ENCODE data around the gene C1QTNF12. TPM values are rescaled to one million over a fixed set of nuclear protein-coding genes. Genes with fewer than 3 reads are reported as not detected.

Gene C1QTNF12
- total RNA-seq, 3 donors from 2014 or later, result 21.5 to 54.0 (median 36.5) TPM

DNA sequence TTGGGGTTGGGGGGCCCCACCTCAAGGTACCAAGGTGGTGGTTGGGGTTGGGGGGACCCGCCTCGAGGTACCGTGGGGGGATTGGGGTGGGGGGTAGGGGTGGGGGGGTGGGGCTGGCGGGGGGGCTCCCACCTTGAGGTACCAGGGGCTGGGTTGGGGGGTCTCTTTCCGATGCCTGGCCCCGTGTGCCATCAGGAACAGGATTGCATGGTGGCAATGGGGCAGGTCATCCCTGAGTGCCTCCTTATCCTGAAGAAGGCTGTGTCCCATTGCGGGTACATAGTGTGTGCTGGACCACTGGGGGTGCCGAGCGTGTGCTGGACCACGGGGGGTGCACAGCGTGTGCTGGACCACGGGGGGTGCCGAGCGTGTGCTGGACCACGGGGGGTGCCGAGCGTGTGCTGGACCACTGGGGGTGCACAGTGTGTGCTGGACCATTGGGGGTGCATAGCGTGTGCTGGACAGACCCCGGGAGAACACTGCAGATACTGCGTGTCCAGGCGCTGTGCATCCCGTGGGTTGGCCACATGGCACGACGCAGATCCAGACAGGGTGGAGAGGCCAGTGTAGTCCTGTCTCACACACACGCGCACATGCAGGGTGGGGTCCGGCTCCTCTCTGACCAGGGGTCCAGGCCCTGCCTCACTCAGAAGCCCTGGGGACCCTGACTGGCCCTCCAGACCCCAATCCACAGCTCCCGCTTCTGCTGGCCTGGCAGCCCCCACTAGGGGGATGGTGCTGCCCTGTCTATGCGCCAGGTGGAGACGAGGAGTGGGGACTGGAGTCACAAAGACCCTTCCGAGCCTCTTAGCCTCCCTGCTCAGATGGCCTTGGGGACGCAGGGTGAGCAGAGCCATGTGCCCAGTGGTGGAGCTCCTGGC is 37.9 kb upstream of the C1QTNF12 start:
- intact Hi-C loops (cut with DNase I, micrococcal nuclease), result no loop called here

DNA sequence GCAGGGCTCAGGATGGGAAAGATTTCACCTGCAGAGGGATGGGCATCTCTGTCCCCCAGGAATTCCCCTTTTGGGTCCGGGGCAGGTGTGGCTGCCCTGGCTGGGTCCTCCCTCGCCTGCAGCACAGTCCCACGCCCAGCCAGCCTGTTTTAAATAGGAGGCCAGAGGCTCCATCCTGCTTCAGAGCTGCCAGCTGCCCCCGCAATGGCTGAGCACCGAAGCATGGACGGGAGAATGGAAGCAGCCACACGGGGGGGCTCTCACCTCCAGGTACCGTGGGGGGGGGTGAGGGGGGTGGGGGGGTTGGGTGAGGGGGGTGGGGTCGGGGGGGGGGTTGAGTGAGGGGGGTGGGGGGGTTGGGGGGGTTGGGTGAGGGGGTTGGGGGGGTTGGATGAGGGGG is 37.3 kb upstream of the C1QTNF12 start:
- DNase-seq (peak in 1 of 3 donors; percentile 50), ATAC-seq (no peak)
- H3K4me1 ChIP-seq (ENCODE audit: low read depth), result peaks cover 18% of the 10 kb centered on the region
- no peaks in the 10 kb centered on the region for H3K9me3 ChIP-seq
- no peaks in the 10 kb centered on the region for H3K36me3 ChIP-seq (ENCODE audit: low read depth)
- intact Hi-C loops (cut with DNase I, micrococcal nuclease), result no loop called here
- TF ChIP-seq, protein P1, sequence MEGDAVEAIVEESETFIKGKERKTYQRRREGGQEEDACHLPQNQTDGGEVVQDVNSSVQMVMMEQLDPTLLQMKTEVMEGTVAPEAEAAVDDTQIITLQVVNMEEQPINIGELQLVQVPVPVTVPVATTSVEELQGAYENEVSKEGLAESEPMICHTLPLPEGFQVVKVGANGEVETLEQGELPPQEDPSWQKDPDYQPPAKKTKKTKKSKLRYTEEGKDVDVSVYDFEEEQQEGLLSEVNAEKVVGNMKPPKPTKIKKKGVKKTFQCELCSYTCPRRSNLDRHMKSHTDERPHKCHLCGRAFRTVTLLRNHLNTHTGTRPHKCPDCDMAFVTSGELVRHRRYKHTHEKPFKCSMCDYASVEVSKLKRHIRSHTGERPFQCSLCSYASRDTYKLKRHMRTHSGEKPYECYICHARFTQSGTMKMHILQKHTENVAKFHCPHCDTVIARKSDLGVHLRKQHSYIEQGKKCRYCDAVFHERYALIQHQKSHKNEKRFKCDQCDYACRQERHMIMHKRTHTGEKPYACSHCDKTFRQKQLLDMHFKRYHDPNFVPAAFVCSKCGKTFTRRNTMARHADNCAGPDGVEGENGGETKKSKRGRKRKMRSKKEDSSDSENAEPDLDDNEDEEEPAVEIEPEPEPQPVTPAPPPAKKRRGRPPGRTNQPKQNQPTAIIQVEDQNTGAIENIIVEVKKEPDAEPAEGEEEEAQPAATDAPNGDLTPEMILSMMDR (IDR thresholded peaks at IDR 0.05), result no peak
- no peak overlapping the region for H3K4me3 ChIP-seq

More for the DNA sequence above, 37.9 kb upstream of the C1QTNF12 start:
- H3K4me3 ChIP-seq, result no peak overlapping the region
- no peaks in the 10 kb centered on the region for H3K9me3 ChIP-seq
- TF ChIP-seq, protein P1 (IDR thresholded peaks at IDR 0.05), result no peak
- no peak for ATAC-seq
- no peak for DNase-seq
- peaks cover 18% of the 10 kb centered on the region for H3K4me1 ChIP-seq (ENCODE audit: low read depth)
- no peaks in the 10 kb centered on the region for H3K36me3 ChIP-seq (ENCODE audit: low read depth)

DNA sequence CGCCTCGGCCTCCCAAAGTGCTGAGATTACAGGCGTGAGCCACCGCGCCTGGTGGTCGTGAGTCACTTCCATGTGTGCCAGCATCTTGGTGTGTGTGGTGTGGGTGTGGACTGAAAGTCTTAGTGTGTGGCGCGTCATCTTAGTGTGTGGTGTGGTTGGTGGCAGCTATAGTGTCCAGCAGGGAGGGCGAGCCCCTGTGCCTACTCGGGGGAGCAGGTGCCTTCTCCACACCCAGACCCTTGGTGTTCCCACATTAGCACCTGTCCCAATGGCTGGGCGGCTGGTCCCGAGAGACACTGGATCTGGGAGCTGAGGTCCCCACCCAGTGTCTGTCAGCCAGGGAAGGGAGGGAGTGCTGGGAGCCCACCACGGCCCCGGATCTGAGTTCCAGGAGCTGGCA is 36.5 kb upstream of the C1QTNF12 start:
- ATAC-seq, result no peak
- H3K4me1 ChIP-seq (ENCODE audit: low read depth), result peaks cover 18% of the 10 kb centered on the region
- H3K36me3 ChIP-seq (ENCODE audit: low read depth), result no peaks in the 10 kb centered on the region
- no peak for DNase-seq
- TF ChIP-seq, protein P1 (IDR thresholded peaks at IDR 0.05), result no peak
- no peaks in the 10 kb centered on the region for H3K9me3 ChIP-seq
- intact Hi-C loops (cut with DNase I, micrococcal nuclease), result no loop called here
- no peak overlapping the region for H3K4me3 ChIP-seq

DNA sequence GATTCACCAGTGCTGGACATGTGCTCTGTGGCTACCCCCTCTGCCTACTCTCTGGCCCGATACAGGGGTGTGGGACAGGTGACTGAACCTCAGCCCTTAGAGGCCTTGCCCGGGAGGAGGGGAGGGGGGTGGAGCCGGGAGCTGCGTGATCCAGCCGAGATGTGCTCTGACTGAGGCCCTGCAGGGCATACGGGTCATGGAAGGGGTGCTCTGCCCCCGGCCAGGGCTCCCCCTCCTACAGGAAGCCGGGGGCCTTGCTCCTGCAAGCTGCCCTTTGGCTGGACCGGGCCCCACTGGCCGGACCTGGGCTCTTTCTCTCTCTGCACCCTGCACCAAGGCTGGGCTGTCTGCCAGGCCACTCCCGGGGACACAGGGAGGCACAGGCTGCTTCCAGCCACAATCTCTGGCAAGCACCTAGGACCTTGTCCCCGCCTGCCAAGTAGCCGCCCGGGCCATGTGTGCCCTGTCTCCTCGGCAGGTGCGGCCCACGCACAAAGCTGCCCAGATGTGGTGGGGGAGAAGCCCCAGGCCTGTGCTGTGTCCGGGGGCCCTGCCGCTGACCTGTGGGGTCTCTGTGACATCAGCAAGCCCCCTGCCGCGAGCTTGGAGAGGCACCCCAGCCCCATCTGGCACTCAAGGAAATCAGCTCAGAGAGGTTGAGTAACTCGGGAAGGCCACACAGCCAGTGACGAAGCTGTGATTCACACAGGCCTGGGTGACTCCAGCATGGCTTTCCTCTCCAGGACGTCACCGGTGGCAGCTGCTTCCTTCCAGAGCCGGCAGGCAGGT is 35.2 kb upstream of the C1QTNF12 start:
- no peaks in the 10 kb centered on the region for H3K9me3 ChIP-seq
- DNase-seq (peak; percentile 93), ATAC-seq (peak; percentile 93)
- no peak overlapping the region for H3K4me3 ChIP-seq
- intact Hi-C loops (cut with DNase I, micrococcal nuclease), result no loop called here
- TF ChIP-seq, protein P1 (IDR thresholded peaks at IDR 0.05), result no peak
- peaks cover 18% of the 10 kb centered on the region for H3K4me1 ChIP-seq (ENCODE audit: low read depth)
- H3K36me3 ChIP-seq (ENCODE audit: low read depth), result no peaks in the 10 kb centered on the region

DNA sequence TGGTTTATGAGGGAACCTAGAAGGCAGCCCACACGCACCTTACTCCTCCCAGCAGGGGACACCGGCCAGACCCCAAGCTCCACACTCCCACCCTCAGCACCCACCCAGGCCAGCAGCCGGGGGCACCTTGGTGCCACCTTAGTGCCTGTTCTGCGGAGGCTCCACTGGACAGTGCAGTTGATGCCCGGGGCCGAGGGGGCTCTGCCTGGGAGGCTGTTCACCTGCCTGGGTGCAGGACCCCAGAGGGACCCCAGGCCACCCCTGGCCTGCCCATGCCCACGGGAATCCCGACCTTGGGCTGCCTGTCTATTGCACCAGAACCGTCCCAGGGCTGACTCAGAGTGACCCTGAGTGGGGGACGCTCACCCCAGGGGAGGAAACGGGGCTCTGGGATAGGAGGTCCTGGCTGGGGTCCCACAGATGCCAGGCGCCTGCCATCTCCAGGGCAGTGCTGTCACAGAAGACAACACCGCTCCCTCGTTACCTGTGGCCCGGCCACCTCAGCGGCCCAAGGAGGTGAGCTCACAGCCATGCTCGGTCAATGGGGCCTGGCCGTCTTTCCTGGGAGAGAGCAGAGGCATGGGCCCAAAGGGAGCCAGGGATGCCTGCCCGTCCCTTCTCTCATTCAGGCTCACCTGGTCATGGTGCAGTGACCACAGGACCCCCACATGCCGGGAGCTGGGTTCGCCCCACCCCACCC is 34.4 kb upstream of the C1QTNF12 start:
- peaks cover 18% of the 10 kb centered on the region for H3K4me1 ChIP-seq (ENCODE audit: low read depth)
- DNase-seq (peak in 1 of 3 donors; percentile 57), ATAC-seq (no peak)
- H3K4me3 ChIP-seq, result no peak overlapping the region
- intact Hi-C loops (cut with DNase I, micrococcal nuclease), result no loop called here
- H3K9me3 ChIP-seq, result no peaks in the 10 kb centered on the region
- TF ChIP-seq, protein P1 (IDR thresholded peaks at IDR 0.05), result no peak
- H3K36me3 ChIP-seq (ENCODE audit: low read depth), result no peaks in the 10 kb centered on the region

Measured in mucosa of descending colon (tissue), 3 donors.